Urothelium cell line (cell line): ENCODE measurements around the gene OCEL1.

ENCODE experiments used
- DNase-seq: peaks from one replicate; pipeline ENCODE4 v3.0.0; 2011; ENCODE audit warnings: low spot score, mixed read lengths
- FAIRE-seq: peaks from 2 replicates; lab custom pipeline; 2011; peaks lifted over from hg19 to GRCh38; lab: Jason Lieb, UNC

OCEL1 gene

GRCh38 chr19:17237747-17238706 is 12.0 kb downstream of the OCEL1 start:
- no peak for DNase-seq
- FAIRE-seq = no peak

DNA sequence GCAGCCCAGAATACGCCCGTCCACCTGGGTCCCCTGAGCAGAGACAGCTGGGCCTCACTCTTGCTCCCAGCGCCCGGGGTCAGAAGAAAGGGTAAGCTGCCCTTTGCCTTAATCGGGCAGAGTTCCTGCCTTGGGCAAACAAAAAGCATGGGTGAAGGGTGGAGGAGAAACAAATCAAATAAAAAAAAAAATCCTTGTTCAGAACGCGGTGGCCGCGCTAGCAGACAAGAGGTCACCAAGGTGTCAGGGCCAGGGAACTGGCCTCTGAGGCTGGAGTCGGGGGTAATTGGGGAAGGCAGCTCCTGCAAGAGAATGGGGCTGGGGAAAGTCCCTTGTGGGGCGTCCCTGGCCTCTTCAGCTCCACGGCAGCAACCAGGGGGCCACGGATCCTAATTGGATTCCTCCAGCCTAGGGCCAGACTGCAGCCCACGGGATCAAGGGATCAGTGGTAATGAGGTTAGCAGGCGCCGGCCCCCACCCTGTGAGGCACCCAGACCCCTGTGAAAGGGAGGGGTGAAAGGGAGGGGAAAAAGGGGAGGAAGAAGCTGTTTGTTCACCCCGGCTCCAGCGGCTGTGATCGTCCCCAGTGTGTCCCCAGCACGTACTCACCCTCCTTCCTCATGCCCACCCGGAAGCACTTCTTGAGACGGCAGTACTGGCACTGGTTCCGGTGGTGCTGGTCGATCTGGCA is 14.2 kb downstream of the OCEL1 start:
- FAIRE-seq (no peak), DNase-seq (no peak)

DNA sequence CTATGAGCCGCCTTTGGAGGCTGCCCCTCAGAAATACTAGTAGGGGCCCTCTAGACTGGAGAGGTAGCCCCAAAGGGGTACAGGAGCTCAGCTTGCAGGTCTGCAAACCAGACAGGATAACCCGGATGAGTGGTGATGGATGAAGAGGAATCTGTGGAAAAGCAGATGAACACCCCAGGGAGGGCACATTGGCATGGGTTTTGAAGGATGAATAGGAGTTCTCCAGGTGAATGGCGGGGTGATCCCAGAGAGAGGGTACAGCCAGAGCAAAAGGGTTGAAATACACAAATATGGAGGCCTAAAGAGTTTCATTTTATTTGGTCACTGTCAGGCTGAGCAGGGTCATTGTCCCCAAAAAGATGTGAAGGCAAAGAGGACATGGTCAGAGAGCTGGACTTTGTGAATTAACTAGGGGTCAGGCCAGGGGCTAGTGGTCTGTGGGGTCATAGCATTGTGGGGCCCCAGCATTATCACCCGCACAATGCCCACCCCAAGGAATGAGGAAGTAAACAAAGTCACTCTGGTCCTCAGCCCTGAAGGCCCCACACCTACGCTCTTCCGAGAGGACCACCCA is 14.9 kb downstream of the OCEL1 start:
- FAIRE-seq = no peak

DNA sequence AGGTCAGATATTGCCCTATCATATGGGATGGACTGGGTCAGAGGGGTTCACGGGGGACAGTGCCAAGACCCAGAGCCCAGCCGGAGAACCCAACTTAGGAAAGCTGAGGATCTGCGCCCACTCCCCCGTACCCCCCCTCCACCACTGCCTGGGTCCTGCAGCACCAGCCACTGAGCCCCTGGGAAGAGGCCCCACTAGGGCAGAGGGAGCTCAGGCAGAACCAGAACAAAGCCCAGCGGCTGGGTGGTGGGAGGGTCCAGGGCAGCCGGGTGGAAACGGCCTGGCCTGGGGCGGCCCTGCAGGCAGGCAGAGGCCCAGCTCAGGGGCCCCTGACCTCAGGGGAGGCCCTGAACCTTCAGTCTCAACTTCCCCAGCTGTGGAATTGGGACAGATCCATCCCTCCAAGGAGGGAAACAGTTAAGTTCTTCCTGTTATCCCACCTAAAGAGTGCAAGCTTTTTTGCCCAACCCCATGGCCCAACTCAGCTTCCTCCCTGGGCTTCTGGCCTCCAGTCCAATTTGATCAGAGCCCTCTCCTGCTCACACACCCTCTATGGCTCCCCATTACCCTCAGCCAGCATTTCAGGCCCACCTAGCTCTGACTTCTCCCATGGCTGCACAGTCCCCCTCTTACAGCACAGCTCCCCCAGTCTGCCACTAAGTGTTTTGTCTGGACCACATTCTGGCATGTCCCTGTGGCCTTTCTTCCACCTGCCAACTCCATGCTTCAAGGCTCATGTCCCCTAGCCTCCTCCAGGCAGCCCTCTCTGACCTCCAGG is 16.6 kb downstream of the OCEL1 start:
- FAIRE-seq = no peak
- no peak for DNase-seq

More for the DNA sequence above, 14.9 kb downstream of the OCEL1 start:
- no peak for DNase-seq

- no peak for FAIRE-seq
- no peak for DNase-seq
Measured at GRCh38 chr19:17243211-17243829, 17.3 kb downstream of the OCEL1 start.

- FAIRE-seq (no peak), DNase-seq (no peak)
Measured at GRCh38 chr19:17243830-17244617, 18.0 kb downstream of the OCEL1 start.

DNA sequence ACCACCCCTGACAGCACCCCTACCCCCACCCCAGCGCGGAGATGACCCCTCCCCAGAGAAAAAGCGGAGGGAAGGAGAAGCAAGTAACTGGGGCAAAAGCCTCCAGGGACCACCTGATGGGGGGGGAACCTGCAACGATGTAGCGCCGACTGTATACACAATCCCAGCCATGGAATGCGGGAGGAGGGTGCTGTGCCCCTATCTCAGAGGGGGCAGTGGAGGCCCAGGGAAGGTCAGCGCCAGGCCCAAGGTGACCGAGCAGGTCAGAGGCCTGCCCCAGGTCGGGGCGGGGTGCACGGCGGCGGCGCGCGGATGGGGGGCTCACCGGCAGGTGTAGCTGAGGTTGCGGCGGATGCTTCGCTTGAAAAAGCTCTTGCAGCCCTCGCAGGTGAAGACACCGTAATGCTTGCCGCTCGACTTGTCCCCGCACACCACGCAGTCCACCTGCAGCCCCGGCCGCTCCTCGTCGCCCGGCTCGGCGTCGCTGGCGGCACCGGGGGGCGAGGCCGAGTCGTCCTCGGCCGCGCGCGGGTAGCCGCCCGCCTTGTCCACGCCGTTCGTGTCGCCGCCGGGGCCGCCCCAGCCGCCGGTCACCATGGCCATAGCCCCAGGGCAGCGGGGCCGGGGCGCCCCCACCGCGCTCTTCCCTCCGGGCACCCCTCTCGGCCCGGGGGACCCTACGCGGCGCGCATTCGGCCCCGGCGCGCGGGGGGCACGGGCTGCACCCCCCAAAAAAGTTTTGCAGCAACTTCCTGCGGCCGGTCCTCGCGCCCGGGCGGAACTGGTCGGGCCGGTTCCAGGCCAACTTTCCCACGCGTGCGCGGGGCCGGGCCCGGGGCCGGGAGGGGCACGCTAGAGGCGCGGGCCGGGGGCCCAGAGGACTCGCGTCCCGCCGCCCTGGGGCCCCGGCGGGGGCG is 18.9 kb downstream of the OCEL1 start:
- FAIRE-seq = no peak
- no peak for DNase-seq

- FAIRE-seq (no peak), DNase-seq (no peak)
Measured at GRCh38 chr19:17245535-17245984, 19.5 kb downstream of the OCEL1 start, which contains the start of gene NR2F6. TSS of gene NR2F6 (minus strand) at chr19:17245919. CDS start at chr19:17245220, 699 bp downstream.

DNA sequence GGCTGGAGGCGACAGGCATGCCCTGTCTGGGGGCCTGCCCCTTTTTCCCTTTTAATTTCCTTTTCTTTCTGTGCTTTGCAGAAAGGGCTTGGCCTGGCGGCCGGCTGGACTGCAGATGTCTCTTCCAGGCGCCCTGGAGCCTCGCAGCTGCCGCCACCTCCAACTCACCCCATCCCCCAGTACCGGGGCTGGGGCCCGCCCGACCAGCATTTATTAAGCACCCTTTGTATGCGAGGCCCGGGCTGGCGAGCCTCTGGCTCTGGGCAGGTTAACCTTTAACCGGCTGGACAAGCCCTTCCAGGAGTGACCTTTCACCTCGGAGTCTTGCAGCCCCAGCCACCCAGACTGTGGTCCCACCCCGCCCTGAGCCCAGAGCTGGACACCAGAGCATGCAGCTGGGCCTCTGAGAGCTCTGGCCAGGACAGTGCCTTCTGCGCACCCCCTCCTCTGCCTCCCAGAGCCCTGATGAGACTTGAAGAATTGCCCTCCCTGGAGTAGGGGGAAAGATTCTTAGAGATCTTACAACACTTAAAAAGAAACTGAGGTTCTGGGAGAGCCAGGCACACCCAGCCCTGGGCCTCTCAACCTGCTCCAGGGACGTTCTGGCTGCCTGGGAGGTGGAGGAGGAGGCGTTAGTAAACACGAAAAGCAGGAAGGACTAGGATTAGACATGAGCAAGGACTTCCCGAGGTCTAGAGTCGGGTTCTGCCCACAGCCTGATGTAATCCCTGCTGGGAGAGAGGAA is 20.8 kb downstream of the OCEL1 start:
- DNase-seq (no peak), FAIRE-seq (no peak)

DNA sequence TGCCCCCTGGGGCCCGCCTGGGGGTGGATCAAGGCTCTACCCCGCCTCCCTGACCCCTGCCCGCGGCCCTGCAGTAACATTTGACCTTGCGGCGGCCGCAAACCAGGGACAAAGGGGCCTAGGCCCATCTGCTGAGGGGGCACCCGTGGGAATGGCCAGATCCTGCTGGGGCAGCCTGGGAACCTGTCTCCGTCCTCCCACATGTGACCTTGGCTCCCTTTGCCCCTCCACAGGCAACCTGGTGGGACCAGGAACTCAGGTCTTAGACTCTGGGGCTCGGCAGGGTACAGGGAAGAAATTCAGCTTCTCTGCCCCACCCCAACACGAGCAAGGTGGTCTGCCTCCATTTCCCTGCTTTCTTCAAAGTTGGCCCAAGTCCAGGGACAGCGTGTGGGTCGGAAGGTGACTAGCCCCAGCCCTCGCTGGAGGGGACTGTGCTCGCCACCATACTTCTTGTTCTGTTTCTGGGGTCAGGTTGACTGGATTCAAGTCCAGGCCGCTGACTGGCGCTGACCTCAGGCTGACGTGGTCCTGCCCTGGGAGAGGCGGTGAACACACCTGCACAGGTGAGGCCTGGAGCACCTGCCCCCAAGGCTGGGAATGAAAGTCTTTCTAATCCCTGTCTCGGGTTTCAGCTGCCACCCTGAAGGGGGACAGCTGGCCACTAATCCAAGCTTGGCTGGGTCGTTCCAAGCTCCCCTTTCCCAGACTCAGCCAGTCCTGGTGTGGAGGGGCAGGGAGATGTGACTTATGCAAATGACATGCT is 22.2 kb downstream of the OCEL1 start:
- DNase-seq (no peak), FAIRE-seq (no peak)

DNA sequence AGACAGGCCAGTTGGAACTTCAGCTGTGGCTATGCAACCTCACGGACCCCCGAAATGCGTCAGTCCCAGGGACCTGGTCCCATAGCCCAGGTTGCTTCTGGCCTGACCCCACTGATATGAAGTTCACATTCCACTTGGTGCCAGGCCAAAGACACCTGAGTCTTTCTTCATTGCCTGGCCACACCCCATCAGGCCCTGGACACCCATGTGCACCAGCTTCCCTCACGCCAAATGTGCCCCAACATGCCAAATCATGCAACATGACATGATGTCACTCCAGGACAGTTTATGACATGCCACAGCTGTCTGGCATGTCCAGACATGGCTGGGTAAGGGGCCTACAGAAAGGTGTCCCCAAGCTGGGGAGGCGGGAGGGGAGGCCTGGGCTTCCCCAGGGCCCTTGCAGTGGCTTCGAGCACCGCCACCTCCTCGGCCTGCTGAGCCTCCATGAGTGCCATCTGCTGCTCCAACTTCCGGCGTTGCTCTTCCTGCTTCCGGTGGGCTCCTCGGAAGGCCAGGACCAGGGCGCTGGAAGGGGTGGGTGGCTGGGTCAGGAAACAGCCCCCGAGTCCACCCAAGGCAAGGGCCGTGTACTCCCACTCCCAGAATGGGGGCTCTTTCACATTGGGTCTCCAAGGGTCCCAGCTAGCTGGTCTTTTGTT is 24.0 kb downstream of the OCEL1 start:
- no peak for DNase-seq
- no peak for FAIRE-seq

DNA sequence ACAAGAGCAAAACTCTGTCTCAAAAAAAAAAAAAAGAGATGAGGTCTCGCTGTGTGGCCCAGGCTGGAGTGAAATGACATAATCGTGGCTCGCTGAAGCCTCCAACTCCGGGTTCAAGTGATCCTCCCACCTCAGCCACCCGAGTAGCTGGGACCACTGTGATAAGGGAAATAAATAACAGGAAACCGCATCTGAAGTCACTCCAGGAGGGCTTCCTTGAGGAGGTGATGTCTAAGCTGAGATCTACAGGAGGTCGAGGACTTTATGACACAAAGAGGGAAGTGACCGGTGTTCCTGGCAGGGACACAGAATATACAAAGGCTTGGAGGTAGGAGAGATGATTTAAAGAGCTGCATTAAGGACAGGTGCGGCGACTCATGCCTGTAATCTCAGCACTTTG is 28.6 kb downstream of the OCEL1 start:
- DNase-seq = no peak

DNA sequence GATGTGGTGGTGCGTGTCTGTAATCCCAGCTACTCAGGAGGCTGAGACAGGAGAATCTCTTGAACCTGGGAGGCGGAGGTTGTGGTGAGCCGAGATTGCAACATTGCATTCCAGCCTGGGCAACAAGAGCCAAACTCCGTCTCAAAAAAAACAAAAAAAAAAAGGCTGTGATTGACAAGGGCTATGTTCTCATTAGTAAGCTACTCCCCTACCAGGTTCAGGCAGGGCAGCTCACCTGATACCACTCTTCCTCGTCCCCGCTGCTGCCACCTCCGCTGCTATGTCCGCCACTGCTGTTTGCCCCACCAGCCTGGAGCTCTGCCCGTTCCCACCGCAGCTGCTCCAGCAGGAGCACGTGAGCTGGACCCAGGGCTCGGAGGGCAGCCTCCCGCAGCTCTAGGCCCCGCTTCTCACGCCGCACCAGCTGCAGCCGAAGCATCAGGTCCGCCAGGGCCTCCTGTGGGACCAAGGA is 29.2 kb downstream of the OCEL1 start:
- FAIRE-seq = no peak

More for the DNA sequence above, 28.6 kb downstream of the OCEL1 start:
- no peak for FAIRE-seq

DNA sequence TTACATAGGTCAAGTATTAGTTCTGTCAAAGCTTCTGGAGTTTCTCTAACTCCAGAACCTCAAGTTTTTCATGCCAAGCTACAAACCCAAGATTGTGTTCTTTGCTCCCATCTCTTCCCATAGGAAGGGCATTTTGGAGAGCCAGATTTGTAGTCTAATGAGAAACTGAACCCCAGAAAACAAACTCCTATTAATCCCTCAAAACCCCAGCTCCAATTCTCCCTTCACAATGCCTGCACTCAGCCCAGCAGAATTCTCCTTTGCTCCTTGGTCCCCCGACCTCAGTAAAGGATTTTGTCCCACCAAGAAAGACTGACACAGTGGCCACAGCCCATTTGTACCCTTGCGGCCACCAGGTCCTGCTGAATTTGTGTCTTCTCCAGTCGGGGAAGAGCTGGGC is 30.1 kb downstream of the OCEL1 start:
- no peak for FAIRE-seq
- DNase-seq = no peak

More for the DNA sequence above, 29.2 kb downstream of the OCEL1 start:
- no peak for DNase-seq

GRCh38 chr19:17259118-17259780 is 33.2 kb downstream of the OCEL1 start:
- DNase-seq (no peak), FAIRE-seq (no peak)

DNA sequence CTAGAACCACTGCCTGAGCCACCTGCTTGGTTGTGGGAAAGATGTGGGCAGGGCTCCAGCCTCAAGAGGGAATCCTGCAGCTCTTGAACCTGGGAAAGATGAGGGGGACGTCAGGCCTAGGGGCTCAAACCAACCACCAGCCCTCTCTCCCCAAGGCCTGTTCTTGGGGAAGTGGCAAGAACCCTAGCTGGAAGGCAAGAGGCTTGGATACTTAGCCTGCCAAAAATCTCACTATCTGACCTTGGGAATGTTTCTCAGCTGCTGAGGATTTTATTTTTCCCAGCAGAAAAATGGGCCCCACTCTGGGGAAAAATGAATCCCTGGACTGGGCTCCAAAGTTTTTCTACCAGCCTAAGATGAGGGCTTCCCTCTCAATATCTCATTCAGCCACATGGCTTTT is 33.9 kb downstream of the OCEL1 start:
- DNase-seq = no peak
- FAIRE-seq = no peak
